T-helper 17 cell (primary cell): Measurements from ENCODE around the gene LFNG. TPM values are rescaled to one million over a fixed set of nuclear protein-coding genes. Genes with fewer than 3 reads are reported as not detected.

Experiments
- ATAC-seq: fragments of 150-1000 bp; cut with Tn5 transposase; 2 replicates; pipeline ENCODE4 v1.10.0; 2021; ENCODE audit warnings: mild to moderate bottlenecking, moderate library complexity
- DNase-seq, 3 donors: peaks; one replicate each; pipeline versions ENCODE4 v3.0.0 to v3.0.0-alpha.2; 2020 to 2021
- H3K9me3 ChIP-seq: one replicate; pipeline ENCODE4 v1.7.0; 2013; ENCODE audit warnings: low read length, mild to moderate bottlenecking; ENCODE audit not compliant: control insufficient read depth, poor library complexity, severe bottlenecking
- H3K27ac Mint-ChIP-seq: one replicate; pipeline ENCODE4 v1.8.0; 2022; ENCODE audit warnings: mild to moderate bottlenecking, moderate library complexity, mixed read lengths
- H3K27me3 Mint-ChIP-seq: one replicate; pipeline ENCODE4 v1.8.0; 2022; ENCODE audit warnings: mixed read lengths
- H3K36me3 Mint-ChIP-seq: one replicate; pipeline ENCODE4 v1.8.0; 2022; ENCODE audit warnings: low read depth, mixed read lengths
- H3K4me1 Mint-ChIP-seq: one replicate; pipeline ENCODE4 v1.8.0; 2022; ENCODE audit warnings: mild to moderate bottlenecking, mixed read lengths
- H3K4me3 Mint-ChIP-seq: one replicate; pipeline ENCODE4 v1.8.0; 2022; ENCODE audit warnings: mild to moderate bottlenecking, moderate library complexity, mixed read lengths
- total RNA-seq, 4 donors: library from RNA in 2 of 4; stranded (reverse) in 2 of 4; gene quantifications; one replicate each; pipeline ENCODE4 v1.2.3 and lab custom pipeline; 2022 to 2026

Gene LFNG
- total RNA-seq, 2 donors from 2014 or later = 110 to 116 TPM

DNA sequence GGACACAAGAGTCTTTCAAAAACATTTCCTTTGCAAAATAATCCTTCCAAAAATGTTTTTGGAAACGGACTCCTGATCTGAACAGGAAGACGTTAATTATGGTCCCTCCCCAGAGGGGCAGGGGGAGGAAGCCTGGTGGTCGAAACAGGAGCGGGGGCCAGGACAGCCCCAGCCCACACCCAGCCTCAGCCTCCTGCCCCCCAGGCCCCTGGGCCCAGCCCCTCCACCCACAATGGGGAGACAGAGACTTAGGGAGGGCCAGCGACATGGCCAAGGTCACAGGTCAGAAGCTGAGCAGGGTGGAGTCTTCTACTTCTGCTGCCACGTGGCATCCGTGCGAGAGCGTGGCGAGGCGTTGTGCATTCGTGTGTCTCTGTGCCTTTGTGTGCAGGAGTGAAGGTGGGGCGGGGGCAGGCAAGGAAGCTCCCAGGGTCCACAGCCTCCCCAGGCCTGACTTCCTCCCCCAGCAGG, 29.4 kb upstream of the LFNG start:
- ATAC-seq (no peak), DNase-seq (no peak)
- Mint-ChIP-seq H3K36me3 (peaks cover 5% of the 10 kb centered on the region), H3K4me3 (no peak overlapping the region), H3K27ac (no peak overlapping the region), H3K27me3 (no peaks in the 10 kb centered on the region), H3K4me1 (peaks cover 6% of the 10 kb centered on the region)
- no peaks in the 10 kb centered on the region for H3K9me3 ChIP-seq

DNA sequence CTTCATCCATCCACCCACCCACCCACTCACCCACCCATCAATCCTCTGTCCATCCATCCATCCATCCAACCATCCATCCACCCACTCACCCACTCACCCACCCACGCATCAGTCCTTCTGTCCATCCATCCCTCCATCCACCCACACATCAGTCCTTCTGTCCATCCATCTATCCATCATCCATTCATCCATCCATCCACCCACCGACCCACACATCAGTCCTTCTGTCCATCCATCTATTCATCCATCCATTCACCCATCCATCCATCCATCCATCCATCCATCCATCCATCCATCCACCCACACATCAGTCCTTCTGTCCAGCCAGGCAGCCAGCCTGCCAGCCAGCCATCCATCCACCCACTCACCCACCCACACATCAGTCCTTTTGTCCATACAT, 27.5 kb upstream of the LFNG start:
- peaks cover 5% of the 10 kb centered on the region for H3K36me3 Mint-ChIP-seq
- no peak overlapping the region for H3K27ac Mint-ChIP-seq
- peaks cover 6% of the 10 kb centered on the region for H3K4me1 Mint-ChIP-seq
- H3K9me3 ChIP-seq = no peaks in the 10 kb centered on the region
- DNase-seq (no peak), ATAC-seq (no peak)
- H3K4me3 Mint-ChIP-seq = no peak overlapping the region
- peaks cover 10% of the 10 kb centered on the region for H3K27me3 Mint-ChIP-seq

DNA sequence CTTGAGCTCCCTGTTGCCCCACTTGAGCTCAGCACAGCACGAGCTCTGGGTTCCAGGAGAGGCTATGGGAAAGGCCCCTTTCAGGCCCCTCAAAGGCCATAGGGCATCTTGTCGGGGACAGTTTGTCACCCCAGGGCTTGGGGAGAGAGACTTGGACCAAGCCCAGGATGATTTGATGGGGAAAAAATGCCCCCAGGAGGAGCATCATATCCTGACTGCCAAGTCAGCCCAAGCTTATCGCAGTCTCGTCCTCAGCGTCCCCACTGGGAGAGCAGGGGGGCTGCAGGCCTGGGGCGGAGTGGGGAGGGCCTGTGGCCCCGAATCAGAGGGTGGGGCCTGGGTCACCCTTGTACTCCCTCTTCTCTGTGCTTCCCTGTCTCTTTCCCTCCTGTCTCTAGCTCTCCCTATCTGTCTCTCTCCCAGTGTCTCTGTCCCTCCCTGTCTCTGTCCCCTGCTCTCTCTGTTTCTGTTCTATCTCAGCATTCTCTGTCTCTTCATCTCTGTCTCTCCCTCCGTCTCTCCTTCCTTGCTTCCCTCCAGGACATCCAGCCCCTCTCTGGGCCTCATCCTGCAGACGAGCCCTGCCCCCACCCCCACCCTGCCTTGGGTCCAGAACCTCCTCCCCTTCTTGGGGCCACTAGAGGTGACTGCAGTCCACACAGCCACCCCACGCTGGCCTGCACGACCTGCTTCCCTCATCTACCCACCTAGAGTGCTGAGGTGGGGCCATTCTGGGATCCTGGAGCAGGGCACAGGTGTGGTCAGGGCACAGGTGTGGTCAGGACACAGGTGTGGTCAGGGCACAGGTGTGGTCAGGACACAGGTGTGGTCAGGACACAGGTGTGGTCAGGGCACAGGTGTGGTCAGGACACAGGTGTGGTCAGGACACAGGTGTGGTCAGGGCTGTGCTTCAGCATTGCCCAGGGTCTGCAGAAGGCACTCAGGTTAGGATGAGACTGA, 26.1 kb upstream of the LFNG start:
- H3K4me1 Mint-ChIP-seq = peaks cover 6% of the 10 kb centered on the region
- peaks cover 16% of the 10 kb centered on the region for H3K27me3 Mint-ChIP-seq
- peaks cover 5% of the 10 kb centered on the region for H3K36me3 Mint-ChIP-seq
- H3K27ac Mint-ChIP-seq = no peak overlapping the region
- H3K9me3 ChIP-seq = no peaks in the 10 kb centered on the region
- no peak overlapping the region for H3K4me3 Mint-ChIP-seq
- DNase-seq = no peak
- ATAC-seq = no peak

DNA sequence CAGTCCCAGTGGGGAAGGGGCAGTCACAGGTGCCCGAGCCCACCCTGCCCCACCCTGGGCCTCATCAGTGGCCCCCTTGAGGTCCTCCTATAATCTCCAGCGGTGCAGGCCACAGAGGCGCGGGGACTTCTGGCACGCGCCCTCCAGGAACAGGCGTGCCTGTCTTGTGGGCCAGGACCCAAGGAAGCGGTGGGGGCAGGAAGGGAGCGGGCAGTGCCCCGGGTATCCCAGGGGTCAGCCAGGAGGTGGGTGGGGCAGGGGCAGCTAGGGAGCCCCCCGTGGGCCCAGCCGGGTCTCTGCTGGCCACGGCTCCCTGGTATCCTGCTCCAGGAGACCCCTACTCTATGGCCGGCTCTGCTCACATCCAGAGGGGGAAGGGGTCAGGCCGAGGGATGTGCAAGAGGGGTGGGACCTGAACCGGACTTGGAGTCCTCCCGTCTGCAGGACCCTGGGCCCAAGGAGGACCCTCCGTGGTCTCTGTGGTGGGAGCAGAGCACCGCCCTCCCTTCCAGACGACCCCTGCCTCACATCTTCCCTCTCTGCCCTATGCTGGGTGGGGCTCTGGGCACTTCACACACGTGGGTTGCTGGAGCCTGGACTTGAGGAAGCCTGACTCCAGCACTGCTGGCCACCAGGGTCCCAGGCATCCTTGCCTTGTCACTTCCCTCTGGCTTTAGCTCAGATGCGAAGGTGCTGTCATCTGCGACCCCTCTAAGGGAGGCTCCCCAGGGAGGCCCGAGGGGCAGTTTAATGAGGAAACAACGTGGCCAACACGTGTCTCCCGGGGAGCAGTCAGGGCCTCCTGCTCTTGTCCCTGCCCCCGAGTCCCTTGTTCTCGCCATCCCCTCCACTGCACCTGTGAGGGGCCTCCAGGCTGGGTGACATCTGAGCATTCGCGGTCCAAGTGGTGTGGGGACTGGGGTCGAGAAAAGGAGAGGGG, 25.1 kb upstream of the LFNG start:
- no peaks in the 10 kb centered on the region for H3K9me3 ChIP-seq
- ATAC-seq (no peak), DNase-seq (no peak)
- Mint-ChIP-seq H3K36me3 (peaks cover 5% of the 10 kb centered on the region), H3K4me3 (no peak overlapping the region), H3K27me3 (peaks cover 16% of the 10 kb centered on the region), H3K4me1 (peaks cover 3% of the 10 kb centered on the region), H3K27ac (no peak overlapping the region)

DNA sequence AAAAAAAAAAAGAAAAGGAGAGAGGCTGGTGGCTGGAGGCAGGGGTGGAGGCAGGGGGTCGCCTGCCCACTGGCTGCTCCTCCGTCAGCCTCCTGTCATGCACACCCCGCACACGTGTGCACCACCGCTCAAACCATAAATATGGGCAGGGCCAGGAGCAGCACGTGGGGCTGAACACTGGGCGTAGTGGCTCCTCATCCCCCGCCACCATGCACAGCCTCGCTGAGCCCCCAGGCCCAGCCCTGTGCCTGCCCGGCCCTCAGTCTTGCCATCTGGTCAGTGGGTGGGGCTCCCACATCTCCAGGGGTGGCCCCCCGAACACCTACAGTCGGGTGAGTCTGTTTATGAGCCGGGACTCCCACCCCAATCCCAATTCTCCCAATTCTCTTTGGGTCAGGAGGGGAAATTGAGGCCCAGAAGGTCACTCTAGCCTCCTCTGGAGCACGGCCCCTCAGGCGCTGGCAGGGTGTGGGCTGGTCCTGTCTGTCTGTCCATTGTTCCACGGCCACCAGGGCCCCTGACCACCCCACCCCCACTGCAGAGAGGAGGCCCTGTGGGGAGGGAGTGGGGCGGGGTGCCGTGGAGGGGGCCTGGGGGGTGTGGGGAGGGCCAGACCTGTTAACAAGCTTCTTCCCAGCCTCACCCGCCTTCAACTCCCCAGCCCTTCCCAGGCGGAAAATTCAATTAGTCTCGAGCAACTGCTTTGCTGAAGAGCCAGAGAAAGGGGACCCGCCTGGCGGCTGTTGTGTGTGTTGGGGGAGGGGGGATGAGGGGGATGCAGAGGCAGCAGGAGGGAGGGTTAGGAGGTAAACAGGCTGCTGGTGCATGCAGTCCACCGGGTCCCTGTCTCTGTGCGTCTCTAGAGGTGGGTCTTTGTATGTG, 23.9 kb upstream of the LFNG start:
- peaks cover 6% of the 10 kb centered on the region for H3K4me1 Mint-ChIP-seq
- no peak overlapping the region for H3K27ac Mint-ChIP-seq
- no peaks in the 10 kb centered on the region for H3K9me3 ChIP-seq
- no peak for DNase-seq
- peaks cover 20% of the 10 kb centered on the region for H3K27me3 Mint-ChIP-seq
- no peak for ATAC-seq
- H3K4me3 Mint-ChIP-seq = no peak overlapping the region
- H3K36me3 Mint-ChIP-seq = peaks cover 5% of the 10 kb centered on the region

- H3K27me3 Mint-ChIP-seq = peaks cover 21% of the 10 kb centered on the region
- no peak overlapping the region for H3K4me3 Mint-ChIP-seq
- no peak for DNase-seq
- H3K9me3 ChIP-seq = no peaks in the 10 kb centered on the region
- no peak for ATAC-seq
- H3K27ac Mint-ChIP-seq = no peak overlapping the region
- peaks cover 6% of the 10 kb centered on the region for H3K4me1 Mint-ChIP-seq
- peaks cover 2% of the 10 kb centered on the region for H3K36me3 Mint-ChIP-seq
These were observed 23.2 kb upstream of the LFNG start for GRCh38 chr7:2496375-2496774.

DNA sequence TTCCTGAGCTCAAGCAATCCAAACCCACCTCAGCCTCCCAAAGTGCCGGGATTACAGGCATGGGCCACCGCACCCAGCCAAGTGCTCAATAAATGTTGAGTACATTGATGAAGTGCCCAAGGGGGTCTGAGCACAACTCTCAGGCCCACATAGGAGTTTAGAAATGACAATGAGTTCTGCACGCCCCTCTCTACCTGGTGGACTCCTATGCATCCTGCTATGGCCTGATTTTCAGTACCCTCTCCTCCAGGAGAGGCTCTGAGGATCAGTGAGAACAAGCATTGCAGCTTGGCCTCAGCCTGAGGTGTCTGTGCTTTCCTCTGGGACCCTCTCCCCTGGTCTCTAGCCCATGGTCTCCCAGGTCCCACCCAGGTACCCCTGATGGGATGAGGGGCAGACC, 22.5 kb upstream of the LFNG start:
- no peak for ATAC-seq
- H3K27ac Mint-ChIP-seq = no peak overlapping the region
- peaks cover 21% of the 10 kb centered on the region for H3K27me3 Mint-ChIP-seq
- peaks cover 6% of the 10 kb centered on the region for H3K4me1 Mint-ChIP-seq
- no peak overlapping the region for H3K4me3 Mint-ChIP-seq
- no peaks in the 10 kb centered on the region for H3K9me3 ChIP-seq
- no peak for DNase-seq
- peaks cover 2% of the 10 kb centered on the region for H3K36me3 Mint-ChIP-seq

GRCh38 chr7:2497500-2498336, 21.9 kb upstream of the LFNG start:
- Mint-ChIP-seq H3K36me3 (peaks cover 2% of the 10 kb centered on the region), H3K27me3 (peaks cover 21% of the 10 kb centered on the region), H3K27ac (no peak overlapping the region), H3K4me1 (peaks cover 6% of the 10 kb centered on the region), H3K4me3 (no peak overlapping the region)
- no peaks in the 10 kb centered on the region for H3K9me3 ChIP-seq
- ATAC-seq (no peak), DNase-seq (no peak)

DNA sequence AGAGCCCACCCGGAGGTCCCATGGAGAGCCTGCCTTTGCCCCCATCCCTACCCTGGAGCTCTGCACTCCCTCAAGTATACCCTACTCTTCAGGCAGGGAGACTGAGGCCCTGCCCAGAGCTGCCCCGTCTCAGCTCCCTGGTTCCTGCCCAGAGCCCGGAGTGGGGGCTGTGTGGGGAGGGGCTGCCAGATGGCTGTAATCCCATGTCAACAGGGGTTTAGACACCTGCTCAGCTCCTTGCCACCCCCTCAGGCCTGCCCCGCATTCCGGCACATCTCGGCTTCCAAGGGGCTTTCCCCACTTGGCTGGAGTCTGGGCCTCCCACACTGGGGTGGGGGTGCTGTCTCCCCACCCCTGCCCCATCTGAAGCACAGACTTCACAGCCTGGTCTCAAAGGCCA, 20.9 kb upstream of the LFNG start:
- H3K9me3 ChIP-seq = no peaks in the 10 kb centered on the region
- peaks cover 21% of the 10 kb centered on the region for H3K27me3 Mint-ChIP-seq
- H3K4me1 Mint-ChIP-seq = peaks cover 3% of the 10 kb centered on the region
- no peak overlapping the region for H3K27ac Mint-ChIP-seq
- no peaks in the 10 kb centered on the region for H3K36me3 Mint-ChIP-seq
- no peak for ATAC-seq
- DNase-seq = no peak
- no peak overlapping the region for H3K4me3 Mint-ChIP-seq

- ATAC-seq (no peak), DNase-seq (no peak)
- Mint-ChIP-seq H3K36me3 (no peaks in the 10 kb centered on the region), H3K27me3 (peaks cover 21% of the 10 kb centered on the region), H3K27ac (no peak overlapping the region), H3K4me1 (peaks cover 5% of the 10 kb centered on the region), H3K4me3 (no peak overlapping the region)
- no peaks in the 10 kb centered on the region for H3K9me3 ChIP-seq
These were observed 20.4 kb upstream of the LFNG start for GRCh38 chr7:2499181-2499580.

- peak overlapping the region; percentile 37 for H3K4me3 Mint-ChIP-seq
- peaks cover 21% of the 10 kb centered on the region for H3K27me3 Mint-ChIP-seq
- H3K27ac Mint-ChIP-seq = peak overlapping the region; percentile 89
- no peaks in the 10 kb centered on the region for H3K9me3 ChIP-seq
- ATAC-seq (no peak), DNase-seq (no peak)
- peaks cover 5% of the 10 kb centered on the region for H3K4me1 Mint-ChIP-seq
- H3K36me3 Mint-ChIP-seq = no peaks in the 10 kb centered on the region
These were observed 19.7 kb upstream of the LFNG start for GRCh38 chr7:2499719-2500430.
